Thyroid gland (tissue), 4 donors: ENCODE results near the gene NHLRC4. TPM values are rescaled to one million over a fixed set of nuclear protein-coding genes. Genes with fewer than 3 reads are reported as not detected.

ENCODE experiments used
- DNase-seq, 2 donors: peaks; one replicate each; pipeline ENCODE4 v3.0.0-alpha.2; 2019
- H3K27ac ChIP-seq, 3 donors: fragments of 200-600 bp; sonication (generic); 1 replicate in 2 of 3; 2 replicates in 1 of 3; pipeline ENCODE4 v1.5.1; 2016 to 2019; ENCODE audit warnings: mild to moderate bottlenecking in 1 of 3, moderate library complexity in 1 of 3
- H3K27me3 ChIP-seq: fragments of 200-600 bp; sonication (generic); one replicate; pipeline ENCODE4 v1.5.1; 2019
- H3K36me3 ChIP-seq, 2 donors: fragments of 200-600 bp; sonication (generic); one replicate each; pipeline ENCODE4 v1.5.1; 2016 to 2019
- H3K4me1 ChIP-seq, 2 donors: fragments of 200-600 bp; sonication (generic); one replicate each; pipeline ENCODE4 v1.5.1; 2017 to 2019
- H3K4me3 ChIP-seq, 3 donors: fragments of 200-600 bp; sonication (generic); replicated peaks in 1 of 3; 1 replicate in 2 of 3; 2 replicates in 1 of 3; pipeline ENCODE4 v1.5.1; 2016; ENCODE audit warnings: mild to moderate bottlenecking in 1 of 3
- H3K9me3 ChIP-seq: fragments of 200-600 bp; sonication (generic); one replicate; pipeline ENCODE4 v1.5.1; 2017
- POLR2A ChIP-seq, 2 donors: fragments of 450-650 bp; IDR thresholded peaks; one replicate each; pipeline ENCODE4 v1.6.1; 2017; ENCODE audit warnings: antibody characterized with exemption in 2 of 2, mild to moderate bottlenecking in 2 of 2, moderate library complexity in 1 of 2
- WGBS, 2 donors: methylation state at CpG; one replicate each; pipeline ENCODE4 v1.1.5; 2017; 5-methylcytosine and 5-hydroxymethylcytosine counted together
- intact Hi-C: fragments of 100-400 bp; cut with DNase I; formaldehyde crosslinking; loops from one replicate; pipeline ENCODE4 v1.15.1; 2023
- total RNA-seq, 4 donors: library from RNA; depleted of rRNA; stranded (reverse); fragments of >200 nt; gene quantifications; one replicate each; pipeline ENCODE4 v1.2.3, GENCODE V29; 2016
- TF ChIP-seq, protein P1 (sequence below), 6 experiments: fragments of 200-600 bp in 3 of 6; fragments of 450-650 bp in 3 of 6; sonication (generic) in 3 of 6; IDR thresholded peaks; one replicate each; pipeline ENCODE4 v1.5.1; 2016 to 2019; ENCODE audit warnings: antibody characterized with exemption in 6 of 6, mild to moderate bottlenecking in 2 of 6, inconsistent platforms in 1 of 6, moderate library complexity in 1 of 6

Gene NHLRC4
- total RNA-seq, 4 donors from 2014 or later: 0.63 to 0.81 (median 0.67) TPM; not detected in 1

DNA sequence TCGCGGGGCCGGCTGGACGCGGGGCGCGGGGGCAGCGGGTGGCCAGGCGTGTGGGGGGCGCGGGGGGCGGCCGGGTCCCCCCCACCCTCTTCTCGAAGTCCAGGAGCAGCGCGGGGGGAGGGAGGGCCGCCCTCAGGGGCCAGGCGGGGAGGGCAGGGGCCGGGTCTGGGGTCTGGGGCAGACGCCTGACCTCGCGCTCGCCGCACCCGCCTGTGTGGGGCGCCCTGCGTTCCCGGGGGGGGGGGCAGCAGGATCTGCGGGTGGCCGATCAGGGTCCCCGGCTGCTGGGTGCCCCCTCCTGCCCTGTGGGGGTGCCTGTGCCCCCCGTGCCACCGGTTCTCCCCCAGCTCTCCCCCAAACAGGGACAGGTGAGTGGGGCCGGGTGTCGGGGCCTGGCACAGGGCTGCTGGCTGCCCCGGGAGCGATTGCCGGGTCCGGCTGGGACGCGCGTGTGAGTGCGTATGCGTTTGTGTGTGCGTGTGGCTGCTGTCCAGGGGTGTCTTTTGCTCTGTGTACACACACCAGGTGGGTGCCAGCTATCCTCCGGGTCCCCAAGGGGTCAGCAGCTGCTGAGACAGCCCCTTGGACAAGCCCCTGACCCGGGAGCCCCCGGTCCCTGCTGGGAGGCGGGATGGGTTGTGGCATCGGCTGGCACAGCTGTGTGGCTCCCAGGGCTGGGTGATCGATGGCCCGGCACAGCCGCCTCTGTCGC, 5.9 kb upstream of the NHLRC4 start:
- Histone ChIP-seq H3K9me3 (no peaks in the 10 kb centered on the region), H3K27ac (no peak overlapping the region), H3K27me3 (no peaks in the 10 kb centered on the region), H3K36me3 (no peaks in the 10 kb centered on the region), H3K4me3 (no peak overlapping the region), H3K4me1 (peaks cover 13 to 27% of the 10 kb centered on the region in 2 donors)
- intact Hi-C loops: no loop called here
- no peak for DNase-seq
- WGBS, 2 donors: 62% methylated on average over 6 of the region's 54 CpGs; no CpG with 5 or more reads in 1 of the 2 donors
- TF ChIP-seq, protein P1, sequence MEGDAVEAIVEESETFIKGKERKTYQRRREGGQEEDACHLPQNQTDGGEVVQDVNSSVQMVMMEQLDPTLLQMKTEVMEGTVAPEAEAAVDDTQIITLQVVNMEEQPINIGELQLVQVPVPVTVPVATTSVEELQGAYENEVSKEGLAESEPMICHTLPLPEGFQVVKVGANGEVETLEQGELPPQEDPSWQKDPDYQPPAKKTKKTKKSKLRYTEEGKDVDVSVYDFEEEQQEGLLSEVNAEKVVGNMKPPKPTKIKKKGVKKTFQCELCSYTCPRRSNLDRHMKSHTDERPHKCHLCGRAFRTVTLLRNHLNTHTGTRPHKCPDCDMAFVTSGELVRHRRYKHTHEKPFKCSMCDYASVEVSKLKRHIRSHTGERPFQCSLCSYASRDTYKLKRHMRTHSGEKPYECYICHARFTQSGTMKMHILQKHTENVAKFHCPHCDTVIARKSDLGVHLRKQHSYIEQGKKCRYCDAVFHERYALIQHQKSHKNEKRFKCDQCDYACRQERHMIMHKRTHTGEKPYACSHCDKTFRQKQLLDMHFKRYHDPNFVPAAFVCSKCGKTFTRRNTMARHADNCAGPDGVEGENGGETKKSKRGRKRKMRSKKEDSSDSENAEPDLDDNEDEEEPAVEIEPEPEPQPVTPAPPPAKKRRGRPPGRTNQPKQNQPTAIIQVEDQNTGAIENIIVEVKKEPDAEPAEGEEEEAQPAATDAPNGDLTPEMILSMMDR (IDR thresholded peaks at IDR 0.05): no peak
- no peak for TF ChIP-seq POLR2A (IDR thresholded peaks at IDR 0.05)

DNA sequence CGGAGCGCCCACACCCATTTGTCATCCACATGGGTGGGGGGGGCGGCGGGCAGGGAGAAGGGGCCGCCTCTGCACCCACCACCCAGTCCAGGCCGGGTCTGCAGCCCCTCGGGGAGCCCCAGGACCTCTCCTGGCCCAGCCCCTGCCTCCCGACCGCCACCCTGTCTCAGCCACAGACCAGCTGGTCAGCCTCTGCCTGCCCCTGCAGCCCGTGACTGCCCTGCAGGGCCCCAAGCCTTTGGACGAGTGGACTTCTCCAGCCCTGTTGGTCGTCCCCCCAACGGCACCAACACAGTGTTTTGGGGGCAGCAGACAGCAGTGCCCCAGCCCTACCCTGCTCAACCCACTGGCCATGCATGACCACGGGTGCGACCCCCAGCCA, 5.4 kb upstream of the NHLRC4 start:
- intact Hi-C loops: no loop called here
- H3K27me3 ChIP-seq: no peaks in the 10 kb centered on the region
- no peaks in the 10 kb centered on the region for H3K9me3 ChIP-seq
- no peak for DNase-seq
- H3K4me3 ChIP-seq: no peak overlapping the region
- TF ChIP-seq, protein P1 (IDR thresholded peaks at IDR 0.05): no peak
- TF ChIP-seq POLR2A (IDR thresholded peaks at IDR 0.05): no peak
- H3K36me3 ChIP-seq: no peaks in the 10 kb centered on the region
- WGBS, 2 donors: 60 to 61% methylated on average over 2 to 11 of the region's 15 CpGs
- no peak overlapping the region for H3K27ac ChIP-seq
- peaks cover 13 to 33% of the 10 kb centered on the region in 2 donors for H3K4me1 ChIP-seq

- TF ChIP-seq, protein P1 (IDR thresholded peaks at IDR 0.05): no peak
- no peak for TF ChIP-seq POLR2A (IDR thresholded peaks at IDR 0.05)
These were observed 4.6 kb upstream of the NHLRC4 start for GRCh38 chr16:561957-562938.

GRCh38 chr16:563072-563644, 3.6 kb upstream of the NHLRC4 start:
- Histone ChIP-seq H3K27ac (no peak overlapping the region), H3K4me1 (peaks cover 10 to 39% of the 10 kb centered on the region in 2 donors), H3K36me3 (no peaks in the 10 kb centered on the region), H3K4me3 (no peak overlapping the region), H3K9me3 (no peaks in the 10 kb centered on the region), H3K27me3 (no peaks in the 10 kb centered on the region)
- intact Hi-C loops: no loop called here
- WGBS, 2 donors: 84 to 91% methylated on average over 19 to 21 of the region's 30 CpGs
- no peak for DNase-seq
- TF ChIP-seq, protein P1 (IDR thresholded peaks at IDR 0.05): no peak
- TF ChIP-seq POLR2A (IDR thresholded peaks at IDR 0.05): no peak

More at GRCh38 chr16:561957-562938, 4.6 kb upstream of the NHLRC4 start:
- Histone ChIP-seq H3K27ac (no peak overlapping the region), H3K9me3 (no peaks in the 10 kb centered on the region), H3K4me1 (peaks cover 13 to 40% of the 10 kb centered on the region in 2 donors), H3K36me3 (no peaks in the 10 kb centered on the region), H3K27me3 (no peaks in the 10 kb centered on the region), H3K4me3 (no peak overlapping the region)
- intact Hi-C loops: no loop called here
- 87 to 89% methylated on average over 43 of the region's 43 CpGs for WGBS, 2 donors
- DNase-seq: no peak
